GM23338 (cell line): Measurements from ENCODE around the gene HNF1B. TPM values are rescaled to one million over a fixed set of nuclear protein-coding genes. Genes with fewer than 3 reads are reported as not detected.

Experiments
- CREB1 ChIP-seq: fragments of 250-450 bp; sonication (Bioruptor Pico); IDR thresholded peaks from 2 replicates; pipeline ENCODE4 v1.5.0; 2020; ENCODE audit warnings: low read depth, mild to moderate bottlenecking, moderate library complexity
- CTCF ChIP-seq, 2 experiments: fragments of 200-600 bp in 1 of 2; sonication (generic) in 1 of 2; conservative IDR thresholded peaks; 2 replicates each; pipeline versions ENCODE4 v1.5.1 to v1.6.1; 2016 to 2017; ENCODE audit warnings: antibody characterized with exemption in 2 of 2, low read depth in 2 of 2, mild to moderate bottlenecking in 2 of 2, moderate library complexity in 1 of 2
- ETS1 ChIP-seq: IDR thresholded peaks from 2 replicates; pipeline ENCODE4 v1.6.1; 2016; ENCODE audit warnings: antibody characterized with exemption
- EZH2 ChIP-seq: fragments of 200-600 bp; sonication (generic); IDR thresholded peaks from one replicate; pipeline ENCODE4 v1.8.0; 2017; ENCODE audit warnings: antibody characterized with exemption, mild to moderate bottlenecking, low read depth; ENCODE audit not compliant: unreplicated experiment
- EZH2phosphoT487 ChIP-seq: fragments of 200-600 bp; sonication (generic); IDR thresholded peaks from one replicate; pipeline ENCODE4 v1.8.1; 2018; ENCODE audit warnings: antibody characterized with exemption; ENCODE audit not compliant: unreplicated experiment
- JUNB ChIP-seq: IDR thresholded peaks from one replicate; pipeline ENCODE4 v1.6.1; 2016; ENCODE audit warnings: antibody characterized with exemption; ENCODE audit not compliant: unreplicated experiment
- NANOG ChIP-seq: IDR thresholded peaks from 2 replicates; pipeline ENCODE4 v1.6.1; 2016; ENCODE audit warnings: antibody characterized with exemption, borderline replicate concordance
- POLR2AphosphoS5 ChIP-seq: IDR thresholded peaks from 2 replicates; pipeline ENCODE4 v1.6.1; 2016; ENCODE audit warnings: antibody characterized with exemption, low read depth
- STAT1 ChIP-seq: IDR thresholded peaks from one replicate; pipeline ENCODE4 v1.6.1; 2016; ENCODE audit warnings: antibody characterized with exemption; ENCODE audit not compliant: unreplicated experiment
- ZNF114 ChIP-seq: fragments of 250-450 bp; sonication (Bioruptor Pico); IDR thresholded peaks from 2 replicates; pipeline ENCODE4 v1.5.0; 2020; ENCODE audit warnings: mild to moderate bottlenecking, moderate library complexity
- ZNF331 ChIP-seq: fragments of 250-450 bp; sonication (Bioruptor Pico); IDR thresholded peaks from 2 replicates; pipeline ENCODE4 v1.5.0; 2020; ENCODE audit warnings: low read depth, mild to moderate bottlenecking, moderate library complexity
- polyA plus RNA-seq: library from polyadenylated mRNA; unstranded; fragments of >200 nt; fragmentation: Nextera tagmentation; extraction: Ambion mirVana; gene quantifications from 2 replicates; pipeline ENCODE4 v1.2.1, GENCODE V29; 2016
- total RNA-seq: library from RNA; depleted of rRNA; stranded (reverse); fragments of >200 nt; shearing (Covaris generic); gene quantifications from 2 replicates; pipeline ENCODE4 v1.2.3, GENCODE V29; 2014
- TF ChIP-seq, protein P1 (sequence below): IDR thresholded peaks from one replicate; pipeline ENCODE4 v1.6.1; 2018; ENCODE audit warnings: antibody characterized with exemption; ENCODE audit not compliant: unreplicated experiment

Gene HNF1B
- total and polyA plus RNA-seq, 2 experiments from 2014 or later, result 0.07 to 0.19 TPM

DNA sequence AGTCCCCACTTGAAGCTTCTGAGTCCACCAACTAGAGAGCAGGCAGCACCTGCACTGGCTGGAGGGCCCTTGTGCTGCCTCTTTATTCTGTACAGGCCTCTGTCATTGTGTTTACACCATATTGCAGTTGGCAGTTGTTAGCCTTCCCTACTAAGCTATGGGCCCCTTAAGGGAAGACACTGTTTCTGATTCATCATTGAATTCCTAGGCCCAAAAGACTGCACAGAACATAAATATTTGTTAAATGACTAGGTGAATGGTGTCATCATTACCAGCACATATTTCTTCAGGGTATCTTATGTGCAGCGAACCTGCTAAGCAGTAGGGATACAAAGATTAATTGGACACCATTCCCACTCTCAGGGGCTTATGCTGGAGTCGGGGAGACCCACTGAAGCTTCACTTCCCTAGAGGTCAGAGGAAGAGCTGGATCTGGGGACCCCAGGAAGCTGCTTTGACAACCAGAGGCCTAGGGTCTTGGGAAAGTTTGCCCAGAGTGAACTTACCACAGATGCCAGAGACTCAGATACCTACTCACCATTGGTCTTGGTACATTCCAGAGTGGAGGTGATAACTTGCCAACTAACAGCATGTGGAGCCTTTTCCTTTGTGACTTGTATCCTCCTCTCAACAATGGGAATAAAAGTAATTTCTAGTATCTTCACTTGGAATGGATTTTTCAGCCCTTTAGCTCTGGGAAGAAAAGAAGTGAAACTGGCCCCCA, 72.9 kb downstream of the HNF1B start (continued):
- TF ChIP-seq CTCF (conservative IDR thresholded peaks at IDR 0.05; ENCODE audit: low read depth in 2 of 2), result no peak
- no peak for TF ChIP-seq POLR2AphosphoS5
- no peak for TF ChIP-seq EZH2
- TF ChIP-seq ZNF331 (CRISPR knock-in tag), result no peak
- no peak for TF ChIP-seq STAT1
- TF ChIP-seq JUNB, result no peak
- TF ChIP-seq CREB1 (CRISPR knock-in tag), result no peak
- TF ChIP-seq, protein P1, sequence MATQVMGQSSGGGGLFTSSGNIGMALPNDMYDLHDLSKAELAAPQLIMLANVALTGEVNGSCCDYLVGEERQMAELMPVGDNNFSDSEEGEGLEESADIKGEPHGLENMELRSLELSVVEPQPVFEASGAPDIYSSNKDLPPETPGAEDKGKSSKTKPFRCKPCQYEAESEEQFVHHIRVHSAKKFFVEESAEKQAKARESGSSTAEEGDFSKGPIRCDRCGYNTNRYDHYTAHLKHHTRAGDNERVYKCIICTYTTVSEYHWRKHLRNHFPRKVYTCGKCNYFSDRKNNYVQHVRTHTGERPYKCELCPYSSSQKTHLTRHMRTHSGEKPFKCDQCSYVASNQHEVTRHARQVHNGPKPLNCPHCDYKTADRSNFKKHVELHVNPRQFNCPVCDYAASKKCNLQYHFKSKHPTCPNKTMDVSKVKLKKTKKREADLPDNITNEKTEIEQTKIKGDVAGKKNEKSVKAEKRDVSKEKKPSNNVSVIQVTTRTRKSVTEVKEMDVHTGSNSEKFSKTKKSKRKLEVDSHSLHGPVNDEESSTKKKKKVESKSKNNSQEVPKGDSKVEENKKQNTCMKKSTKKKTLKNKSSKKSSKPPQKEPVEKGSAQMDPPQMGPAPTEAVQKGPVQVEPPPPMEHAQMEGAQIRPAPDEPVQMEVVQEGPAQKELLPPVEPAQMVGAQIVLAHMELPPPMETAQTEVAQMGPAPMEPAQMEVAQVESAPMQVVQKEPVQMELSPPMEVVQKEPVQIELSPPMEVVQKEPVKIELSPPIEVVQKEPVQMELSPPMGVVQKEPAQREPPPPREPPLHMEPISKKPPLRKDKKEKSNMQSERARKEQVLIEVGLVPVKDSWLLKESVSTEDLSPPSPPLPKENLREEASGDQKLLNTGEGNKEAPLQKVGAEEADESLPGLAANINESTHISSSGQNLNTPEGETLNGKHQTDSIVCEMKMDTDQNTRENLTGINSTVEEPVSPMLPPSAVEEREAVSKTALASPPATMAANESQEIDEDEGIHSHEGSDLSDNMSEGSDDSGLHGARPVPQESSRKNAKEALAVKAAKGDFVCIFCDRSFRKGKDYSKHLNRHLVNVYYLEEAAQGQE, result no peak
- no peak for TF ChIP-seq NANOG
- TF ChIP-seq ETS1, result no peak
- TF ChIP-seq EZH2phosphoT487, result no peak
- no peak for TF ChIP-seq ZNF114 (CRISPR knock-in tag)
